HepG2 (cell line): Measurements from ENCODE around the gene ZBTB22. TPM values are rescaled to one million over a fixed set of nuclear protein-coding genes. Genes with fewer than 3 reads are reported as not detected.
A peak's percentile ranks its signal among the peaks of the same experiment; 100 is the strongest.

ENCODE experiments used
- CEBPB ChIP-seq: IDR thresholded peaks from 2 replicates; pipeline ENCODE4 v1.6.1; 2011; ENCODE audit warnings: low read depth, low read length, improper control_type of control experiment, borderline replicate concordance
- JUND ChIP-seq: sonication (generic); formaldehyde crosslinking; IDR thresholded peaks from 2 replicates; pipeline ENCODE4 v1.8.0; 2022; ENCODE audit warnings: mild to moderate bottlenecking, missing genetic modification reagents
- KAT8 ChIP-seq: IDR thresholded peaks from 2 replicates; pipeline ENCODE4 v1.6.1; 2016; ENCODE audit warnings: missing genetic modification reagents, missing compliant biosample characterization
- KMT2B ChIP-seq: IDR thresholded peaks from 2 replicates; pipeline ENCODE4 v1.6.1; 2016; ENCODE audit warnings: missing genetic modification reagents, missing compliant biosample characterization
- MTF1 ChIP-seq: sonication (generic); formaldehyde crosslinking; IDR thresholded peaks from 2 replicates; pipeline ENCODE4 v1.5.0; 2020; ENCODE audit warnings: missing genetic modification reagents
- NRL ChIP-seq: sonication (generic); formaldehyde crosslinking; IDR thresholded peaks from 2 replicates; pipeline ENCODE4 v1.5.0; 2020; ENCODE audit warnings: missing genetic modification reagents, mild to moderate bottlenecking, moderate library complexity, borderline replicate concordance
- PAX8 ChIP-seq: sonication (generic); formaldehyde crosslinking; IDR thresholded peaks from 2 replicates; pipeline ENCODE4 v1.8.0; 2022; ENCODE audit warnings: mild to moderate bottlenecking, missing genetic modification reagents, borderline replicate concordance
- PHF8 ChIP-seq: sonication (generic); formaldehyde crosslinking; IDR thresholded peaks from 2 replicates; pipeline ENCODE4 v1.5.0; 2020; ENCODE audit warnings: missing genetic modification reagents
- ZBTB21 ChIP-seq: sonication (generic); formaldehyde crosslinking; IDR thresholded peaks from 2 replicates; pipeline ENCODE4 v1.4.0; 2020; ENCODE audit warnings: missing genetic modification reagents
- ZBTB3 ChIP-seq: sonication (generic); formaldehyde crosslinking; IDR thresholded peaks from 2 replicates; pipeline ENCODE4 v1.4.0; 2020; ENCODE audit warnings: low read depth, mild to moderate bottlenecking, moderate library complexity, missing genetic modification reagents, borderline replicate concordance
- ZNF317 ChIP-seq: sonication (generic); formaldehyde crosslinking; IDR thresholded peaks from 2 replicates; pipeline ENCODE4 v1.5.0; 2020; ENCODE audit warnings: mild to moderate bottlenecking, missing genetic modification reagents
- ZNF33B ChIP-seq: sonication (generic); formaldehyde crosslinking; IDR thresholded peaks from 2 replicates; pipeline ENCODE4 v1.5.1; 2020; ENCODE audit warnings: mild to moderate bottlenecking, missing genetic modification reagents
- ZNF616 ChIP-seq: sonication (generic); formaldehyde crosslinking; IDR thresholded peaks from 2 replicates; pipeline ENCODE4 v1.5.0; 2020; ENCODE audit warnings: low read depth, mild to moderate bottlenecking, missing genetic modification reagents
- ZNF619 ChIP-seq: sonication (generic); formaldehyde crosslinking; IDR thresholded peaks from 2 replicates; pipeline ENCODE4 v1.4.0; 2020; ENCODE audit warnings: mild to moderate bottlenecking, missing genetic modification reagents
- polyA plus RNA-seq, 8 experiments: library from polyadenylated mRNA; depleted of rRNA in 3 of 8; stranded (reverse) in 7 of 8; unstranded in 1 of 8; fragments of >200 nt; fragmentation: Illumina TruSeq in 4 of 8; extraction: Trizol in 4 of 8; gene quantifications; 2 replicates each; pipeline versions ENCODE4 v1.2.1 to v1.2.3, GENCODE V29; 2011 to 2016; ENCODE audit warnings: low read depth in 4 of 8, missing spikeins in 1 of 8, mixed read lengths in 1 of 8; ENCODE audit not compliant: insufficient read depth in 1 of 8
- total RNA-seq, 5 experiments: library from RNA; depleted of rRNA; stranded (reverse); fragments of >200 nt; fragmentation: Illumina TruSeq; extraction: Trizol; gene quantifications; 2 replicates each; pipeline ENCODE4 v1.2.3, GENCODE V29; 2016; ENCODE audit warnings: low read depth in 1 of 5
- TF ChIP-seq, protein P1 (sequence below): fragments of 450-650 bp; IDR thresholded peaks from 2 replicates; pipeline ENCODE4 v1.6.1; 2017
- TF ChIP-seq, protein P2 (sequence below): sonication (generic); formaldehyde crosslinking; IDR thresholded peaks from 2 replicates; pipeline ENCODE4 v1.5.1; 2020; ENCODE audit warnings: mild to moderate bottlenecking, missing genetic modification reagents, moderate library complexity
- TF ChIP-seq, protein P3 (sequence below): sonication (generic); formaldehyde crosslinking; IDR thresholded peaks from 2 replicates; pipeline ENCODE4 v1.5.0; 2020; ENCODE audit warnings: mild to moderate bottlenecking, missing genetic modification reagents, borderline replicate concordance
- TF ChIP-seq, protein P4 (sequence below): sonication (generic); formaldehyde crosslinking; conservative IDR thresholded peaks from 2 replicates; pipeline ENCODE4 v1.5.0; 2020; ENCODE audit warnings: missing genetic modification reagents

The ZBTB22 gene
- total and polyA plus RNA-seq, 2 of the 13 experiments (the other 11 are each of a cell fraction or from before 2014, with no cell fraction given) = 8.0 to 10.6 TPM

DNA sequence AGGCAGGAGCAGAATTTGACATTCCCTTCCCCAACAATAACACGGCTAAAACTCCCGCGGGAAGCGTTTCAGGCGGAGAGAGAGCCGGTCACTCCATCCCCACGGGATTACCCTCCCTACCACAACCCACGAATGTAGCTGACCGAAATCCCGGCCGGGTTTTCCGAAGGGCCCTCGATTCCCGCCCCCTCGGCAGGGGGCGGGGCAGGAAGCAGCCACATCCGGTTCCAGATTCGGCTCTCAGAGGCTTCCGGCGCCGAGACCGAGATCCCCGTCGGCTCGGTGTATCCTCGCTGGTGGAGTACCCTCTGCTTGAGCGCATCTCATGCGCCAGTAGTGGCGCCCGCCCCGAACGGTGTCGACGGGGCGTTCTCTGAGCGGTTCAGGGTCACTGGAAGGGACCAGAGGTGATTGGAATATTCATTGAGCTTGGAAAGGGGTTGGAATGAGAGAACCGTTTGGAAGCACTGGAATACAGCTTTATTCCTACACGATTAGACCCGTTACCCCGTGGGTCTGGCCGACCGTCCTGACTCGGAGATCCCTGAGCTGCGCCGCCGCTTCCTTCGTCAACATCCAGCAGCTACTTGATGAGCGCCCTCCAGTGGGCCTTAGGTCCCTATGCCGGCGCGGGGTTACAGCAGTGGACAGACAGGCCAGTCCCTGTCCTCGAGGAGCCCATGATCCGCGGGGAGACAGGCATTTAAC lies 18.2 kb downstream of the ZBTB22 start (continued):
- TF ChIP-seq CEBPB = no peak
- TF ChIP-seq ZBTB21 (CRISPR knock-in tag) = no peak
- TF ChIP-seq ZNF619 (CRISPR knock-in tag) = peak; percentile 1; the same call in 1 of the 2 replicates
- TF ChIP-seq KAT8 (CRISPR knock-in tag) = peak; percentile 81
- peak; percentile 81 for TF ChIP-seq KMT2B (CRISPR knock-in tag)
- peak; percentile 93 for TF ChIP-seq ZNF317 (CRISPR knock-in tag)
- peak; percentile 89 for TF ChIP-seq ZBTB3 (CRISPR knock-in tag)
- TF ChIP-seq, protein P1, sequence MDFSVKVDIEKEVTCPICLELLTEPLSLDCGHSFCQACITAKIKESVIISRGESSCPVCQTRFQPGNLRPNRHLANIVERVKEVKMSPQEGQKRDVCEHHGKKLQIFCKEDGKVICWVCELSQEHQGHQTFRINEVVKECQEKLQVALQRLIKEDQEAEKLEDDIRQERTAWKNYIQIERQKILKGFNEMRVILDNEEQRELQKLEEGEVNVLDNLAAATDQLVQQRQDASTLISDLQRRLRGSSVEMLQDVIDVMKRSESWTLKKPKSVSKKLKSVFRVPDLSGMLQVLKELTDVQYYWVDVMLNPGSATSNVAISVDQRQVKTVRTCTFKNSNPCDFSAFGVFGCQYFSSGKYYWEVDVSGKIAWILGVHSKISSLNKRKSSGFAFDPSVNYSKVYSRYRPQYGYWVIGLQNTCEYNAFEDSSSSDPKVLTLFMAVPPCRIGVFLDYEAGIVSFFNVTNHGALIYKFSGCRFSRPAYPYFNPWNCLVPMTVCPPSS = no peak
- TF ChIP-seq NRL = peak; percentile 68; the same call in 1 of the 2 replicates
- peak; percentile 56 for TF ChIP-seq ZNF616 (CRISPR knock-in tag)
- no peak; the same call in 1 of the 2 replicates for TF ChIP-seq ZNF33B (CRISPR knock-in tag)
- TF ChIP-seq, protein P2, sequence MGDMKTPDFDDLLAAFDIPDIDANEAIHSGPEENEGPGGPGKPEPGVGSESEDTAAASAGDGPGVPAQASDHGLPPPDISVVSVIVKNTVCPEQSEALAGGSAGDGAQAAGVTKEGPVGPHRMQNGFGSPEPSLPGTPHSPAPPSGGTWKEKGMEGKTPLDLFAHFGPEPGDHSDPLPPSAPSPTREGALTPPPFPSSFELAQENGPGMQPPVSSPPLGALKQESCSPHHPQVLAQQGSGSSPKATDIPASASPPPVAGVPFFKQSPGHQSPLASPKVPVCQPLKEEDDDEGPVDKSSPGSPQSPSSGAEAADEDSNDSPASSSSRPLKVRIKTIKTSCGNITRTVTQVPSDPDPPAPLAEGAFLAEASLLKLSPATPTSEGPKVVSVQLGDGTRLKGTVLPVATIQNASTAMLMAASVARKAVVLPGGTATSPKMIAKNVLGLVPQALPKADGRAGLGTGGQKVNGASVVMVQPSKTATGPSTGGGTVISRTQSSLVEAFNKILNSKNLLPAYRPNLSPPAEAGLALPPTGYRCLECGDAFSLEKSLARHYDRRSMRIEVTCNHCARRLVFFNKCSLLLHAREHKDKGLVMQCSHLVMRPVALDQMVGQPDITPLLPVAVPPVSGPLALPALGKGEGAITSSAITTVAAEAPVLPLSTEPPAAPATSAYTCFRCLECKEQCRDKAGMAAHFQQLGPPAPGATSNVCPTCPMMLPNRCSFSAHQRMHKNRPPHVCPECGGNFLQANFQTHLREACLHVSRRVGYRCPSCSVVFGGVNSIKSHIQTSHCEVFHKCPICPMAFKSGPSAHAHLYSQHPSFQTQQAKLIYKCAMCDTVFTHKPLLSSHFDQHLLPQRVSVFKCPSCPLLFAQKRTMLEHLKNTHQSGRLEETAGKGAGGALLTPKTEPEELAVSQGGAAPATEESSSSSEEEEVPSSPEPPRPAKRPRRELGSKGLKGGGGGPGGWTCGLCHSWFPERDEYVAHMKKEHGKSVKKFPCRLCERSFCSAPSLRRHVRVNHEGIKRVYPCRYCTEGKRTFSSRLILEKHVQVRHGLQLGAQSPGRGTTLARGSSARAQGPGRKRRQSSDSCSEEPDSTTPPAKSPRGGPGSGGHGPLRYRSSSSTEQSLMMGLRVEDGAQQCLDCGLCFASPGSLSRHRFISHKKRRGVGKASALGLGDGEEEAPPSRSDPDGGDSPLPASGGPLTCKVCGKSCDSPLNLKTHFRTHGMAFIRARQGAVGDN (CRISPR knock-in tag) = peak; percentile 91
- TF ChIP-seq, protein P3, sequence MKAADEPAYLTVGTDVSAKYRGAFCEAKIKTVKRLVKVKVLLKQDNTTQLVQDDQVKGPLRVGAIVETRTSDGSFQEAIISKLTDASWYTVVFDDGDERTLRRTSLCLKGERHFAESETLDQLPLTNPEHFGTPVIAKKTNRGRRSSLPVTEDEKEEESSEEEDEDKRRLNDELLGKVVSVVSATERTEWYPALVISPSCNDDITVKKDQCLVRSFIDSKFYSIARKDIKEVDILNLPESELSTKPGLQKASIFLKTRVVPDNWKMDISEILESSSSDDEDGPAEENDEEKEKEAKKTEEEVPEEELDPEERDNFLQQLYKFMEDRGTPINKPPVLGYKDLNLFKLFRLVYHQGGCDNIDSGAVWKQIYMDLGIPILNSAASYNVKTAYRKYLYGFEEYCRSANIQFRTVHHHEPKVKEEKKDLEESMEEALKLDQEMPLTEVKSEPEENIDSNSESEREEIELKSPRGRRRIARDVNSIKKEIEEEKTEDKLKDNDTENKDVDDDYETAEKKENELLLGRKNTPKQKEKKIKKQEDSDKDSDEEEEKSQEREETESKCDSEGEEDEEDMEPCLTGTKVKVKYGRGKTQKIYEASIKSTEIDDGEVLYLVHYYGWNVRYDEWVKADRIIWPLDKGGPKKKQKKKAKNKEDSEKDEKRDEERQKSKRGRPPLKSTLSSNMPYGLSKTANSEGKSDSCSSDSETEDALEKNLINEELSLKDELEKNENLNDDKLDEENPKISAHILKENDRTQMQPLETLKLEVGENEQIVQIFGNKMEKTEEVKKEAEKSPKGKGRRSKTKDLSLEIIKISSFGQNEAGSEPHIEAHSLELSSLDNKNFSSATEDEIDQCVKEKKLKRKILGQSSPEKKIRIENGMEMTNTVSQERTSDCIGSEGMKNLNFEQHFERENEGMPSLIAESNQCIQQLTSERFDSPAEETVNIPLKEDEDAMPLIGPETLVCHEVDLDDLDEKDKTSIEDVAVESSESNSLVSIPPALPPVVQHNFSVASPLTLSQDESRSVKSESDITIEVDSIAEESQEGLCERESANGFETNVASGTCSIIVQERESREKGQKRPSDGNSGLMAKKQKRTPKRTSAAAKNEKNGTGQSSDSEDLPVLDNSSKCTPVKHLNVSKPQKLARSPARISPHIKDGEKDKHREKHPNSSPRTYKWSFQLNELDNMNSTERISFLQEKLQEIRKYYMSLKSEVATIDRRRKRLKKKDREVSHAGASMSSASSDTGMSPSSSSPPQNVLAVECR (CRISPR knock-in tag) = peak; percentile 93
- peak; percentile 91 for TF ChIP-seq PHF8 (CRISPR knock-in tag)
- TF ChIP-seq, protein P4, sequence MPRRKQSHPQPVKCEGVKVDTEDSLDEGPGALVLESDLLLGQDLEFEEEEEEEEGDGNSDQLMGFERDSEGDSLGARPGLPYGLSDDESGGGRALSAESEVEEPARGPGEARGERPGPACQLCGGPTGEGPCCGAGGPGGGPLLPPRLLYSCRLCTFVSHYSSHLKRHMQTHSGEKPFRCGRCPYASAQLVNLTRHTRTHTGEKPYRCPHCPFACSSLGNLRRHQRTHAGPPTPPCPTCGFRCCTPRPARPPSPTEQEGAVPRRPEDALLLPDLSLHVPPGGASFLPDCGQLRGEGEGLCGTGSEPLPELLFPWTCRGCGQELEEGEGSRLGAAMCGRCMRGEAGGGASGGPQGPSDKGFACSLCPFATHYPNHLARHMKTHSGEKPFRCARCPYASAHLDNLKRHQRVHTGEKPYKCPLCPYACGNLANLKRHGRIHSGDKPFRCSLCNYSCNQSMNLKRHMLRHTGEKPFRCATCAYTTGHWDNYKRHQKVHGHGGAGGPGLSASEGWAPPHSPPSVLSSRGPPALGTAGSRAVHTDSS (CRISPR knock-in tag) = no peak; the same call in 1 of the 2 replicates
- 0 out of 2 replicates have a peak, but pooled peaks have one; percentile 73 for TF ChIP-seq JUND (CRISPR knock-in tag)
- TF ChIP-seq MTF1 (CRISPR knock-in tag) = peak; percentile 58; the same call in 1 of the 2 replicates
- TF ChIP-seq PAX8 (CRISPR knock-in tag) = peak; percentile 96; the same call in 1 of the 2 replicates
